Neural cell (in vitro differentiated cells): ENCODE data around the gene HMX1.

ENCODE experiments used
- CTCF ChIP-seq: fragments of 450-650 bp; IDR thresholded peaks from 2 replicates; pipeline ENCODE4 v1.5.1; 2014; ENCODE audit warnings: antibody characterized with exemption, mild to moderate bottlenecking, moderate library complexity; ENCODE audit not compliant: poor library complexity, severe bottlenecking
- EP300 ChIP-seq: fragments of 450-650 bp; conservative IDR thresholded peaks from 2 replicates; pipeline ENCODE4 v1.6.1; 2014; ENCODE audit warnings: antibody characterized with exemption, mild to moderate bottlenecking, moderate library complexity; ENCODE audit not compliant: poor library complexity, severe bottlenecking
- EZH2 ChIP-seq: fragments of 200-600, 300-800 bp; shearing (Covaris generic), sonication (generic); IDR thresholded peaks from 2 replicates; pipeline ENCODE4 v1.6.1; 2014; ENCODE audit warnings: antibody characterized with exemption, low read length, borderline replicate concordance, mild to moderate bottlenecking; ENCODE audit not compliant: insufficient read depth, poor library complexity, severe bottlenecking
- POLR2AphosphoS5 ChIP-seq: IDR thresholded peaks from 2 replicates; pipeline ENCODE4 v1.6.1; 2012
- RAD21 ChIP-seq: fragments of 450-650 bp; conservative IDR thresholded peaks from 2 replicates; pipeline ENCODE4 v1.6.1; 2014; ENCODE audit warnings: antibody characterized with exemption, mild to moderate bottlenecking, moderate library complexity
- REST ChIP-seq: IDR thresholded peaks from 2 replicates; pipeline ENCODE4 v1.6.1; 2012; ENCODE audit warnings: borderline replicate concordance
- SMC3 ChIP-seq: fragments of 450-650 bp; conservative IDR thresholded peaks from 2 replicates; pipeline ENCODE4 v1.6.1; 2014; ENCODE audit warnings: antibody characterized with exemption, mild to moderate bottlenecking, moderate library complexity; ENCODE audit not compliant: poor library complexity
- TAF1 ChIP-seq: IDR thresholded peaks from 2 replicates; pipeline ENCODE4 v1.6.1; 2012; ENCODE audit warnings: low read depth

GRCh38 chr4:8906668-8906970, 35.0 kb upstream of the HMX1 start:
- TF ChIP-seq CTCF = no peak
- TF ChIP-seq EZH2 = no peak
- no peak for TF ChIP-seq POLR2AphosphoS5
- no peak for TF ChIP-seq REST
- no peak for TF ChIP-seq TAF1
- TF ChIP-seq SMC3 = no peak
- no peak for TF ChIP-seq RAD21
- TF ChIP-seq EP300 = no peak
